HUES64 (cell line): Measurements from ENCODE around the gene ABR.

Experiments
- H3K27ac ChIP-seq: 2 replicates; pipeline ENCODE4 v1.7.0; 2013; ENCODE audit warnings: low read depth, low read length, inconsistent platforms
- H3K27me3 ChIP-seq: 2 replicates; pipeline ENCODE4 v1.6.1; 2013; ENCODE audit warnings: mild to moderate bottlenecking, low read length; ENCODE audit not compliant: insufficient read depth
- H3K36me3 ChIP-seq: 2 replicates; pipeline ENCODE4 v1.6.1; 2013; ENCODE audit warnings: mild to moderate bottlenecking, low read length; ENCODE audit not compliant: insufficient read depth
- H3K4me1 ChIP-seq: 2 replicates; pipeline ENCODE4 v1.6.1; 2013; ENCODE audit warnings: mild to moderate bottlenecking, low read length, moderate library complexity; ENCODE audit not compliant: insufficient read depth
- H3K4me3 ChIP-seq: 2 replicates; pipeline ENCODE4 v1.5.1; 2013; ENCODE audit warnings: mild to moderate bottlenecking, low read length, moderate library complexity
- H3K9ac ChIP-seq: 2 replicates; pipeline ENCODE4 v1.6.1; 2013; ENCODE audit warnings: mild to moderate bottlenecking, low read depth, low read length
- H3K9me3 ChIP-seq: 2 replicates; pipeline ENCODE4 v1.6.1; 2013; ENCODE audit warnings: low read depth, low read length; ENCODE audit not compliant: insufficient read depth
- WGBS: fragments of 150-250, 120-280 bp; methylation state at CpG from one replicate; pipeline ENCODE4 v1.1.7; 2013; ENCODE audit warnings: missing lambda C conversion rate; 5-methylcytosine and 5-hydroxymethylcytosine counted together

The ABR gene

GRCh38 chr17:1059131-1059795, 120.5 kb downstream of the ABR start:
- H3K4me3 ChIP-seq = no peak overlapping the region
- 94% methylated on average over 12 of the region's 12 CpGs for WGBS
- H3K9ac ChIP-seq = no peak overlapping the region
- no peaks in the 10 kb centered on the region for H3K27me3 ChIP-seq
- no peaks in the 10 kb centered on the region for H3K9me3 ChIP-seq
- H3K4me1 ChIP-seq = no peaks in the 10 kb centered on the region
- H3K36me3 ChIP-seq = peaks cover 26% of the 10 kb centered on the region
- no peak overlapping the region for H3K27ac ChIP-seq

DNA sequence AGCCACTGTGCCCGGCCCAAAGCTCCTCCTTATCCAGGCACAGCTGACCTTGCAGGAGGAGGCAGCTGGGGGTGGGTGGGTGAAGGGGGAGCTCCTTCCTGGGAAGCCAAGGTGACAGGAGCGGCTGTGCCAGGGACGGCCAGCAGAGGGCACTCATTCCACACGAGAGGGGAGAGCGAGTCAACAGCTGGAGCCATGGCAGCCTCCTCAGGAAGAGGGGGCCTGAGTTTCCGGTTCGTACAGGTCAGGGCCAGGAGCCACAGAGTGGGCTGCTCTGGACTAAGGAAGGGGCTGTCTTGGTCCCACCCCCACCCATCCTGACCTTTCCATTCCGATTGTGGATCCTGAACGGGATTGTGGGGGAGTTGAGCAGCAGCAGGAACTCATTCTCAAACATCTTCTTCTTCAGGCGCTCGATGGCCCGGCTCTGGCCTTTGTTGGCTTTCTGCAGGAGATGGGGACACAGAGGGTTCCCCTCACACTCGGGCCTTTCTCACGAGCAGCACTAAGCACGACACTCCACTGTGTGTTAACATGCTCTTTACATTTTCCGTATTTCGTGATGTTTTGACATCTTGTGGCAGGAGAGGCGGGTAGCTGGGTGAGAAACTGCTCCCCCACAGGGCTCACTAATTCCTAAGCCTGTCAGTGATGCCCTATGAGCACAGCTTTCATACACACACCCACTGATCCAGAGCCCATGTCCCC, 121.2 kb downstream of the ABR start:
- no peak overlapping the region for H3K27ac ChIP-seq
- WGBS = 90% methylated on average over 18 of the region's 18 CpGs
- peaks cover 30% of the 10 kb centered on the region for H3K36me3 ChIP-seq
- H3K9ac ChIP-seq = no peak overlapping the region
- H3K9me3 ChIP-seq = no peaks in the 10 kb centered on the region
- H3K4me1 ChIP-seq = no peaks in the 10 kb centered on the region
- H3K4me3 ChIP-seq = no peak overlapping the region
- H3K27me3 ChIP-seq = no peaks in the 10 kb centered on the region

- Histone ChIP-seq H3K36me3 (peaks cover 29% of the 10 kb centered on the region; the same call in 1 of the 2 replicates), H3K27ac (no peak overlapping the region), H3K4me3 (no peak overlapping the region), H3K4me1 (no peaks in the 10 kb centered on the region), H3K9ac (no peak overlapping the region), H3K27me3 (no peaks in the 10 kb centered on the region), H3K9me3 (no peaks in the 10 kb centered on the region)
- WGBS = 90% methylated on average over 10 of the region's 10 CpGs
Measured at GRCh38 chr17:1056761-1057160, 123.0 kb downstream of the ABR start.

DNA sequence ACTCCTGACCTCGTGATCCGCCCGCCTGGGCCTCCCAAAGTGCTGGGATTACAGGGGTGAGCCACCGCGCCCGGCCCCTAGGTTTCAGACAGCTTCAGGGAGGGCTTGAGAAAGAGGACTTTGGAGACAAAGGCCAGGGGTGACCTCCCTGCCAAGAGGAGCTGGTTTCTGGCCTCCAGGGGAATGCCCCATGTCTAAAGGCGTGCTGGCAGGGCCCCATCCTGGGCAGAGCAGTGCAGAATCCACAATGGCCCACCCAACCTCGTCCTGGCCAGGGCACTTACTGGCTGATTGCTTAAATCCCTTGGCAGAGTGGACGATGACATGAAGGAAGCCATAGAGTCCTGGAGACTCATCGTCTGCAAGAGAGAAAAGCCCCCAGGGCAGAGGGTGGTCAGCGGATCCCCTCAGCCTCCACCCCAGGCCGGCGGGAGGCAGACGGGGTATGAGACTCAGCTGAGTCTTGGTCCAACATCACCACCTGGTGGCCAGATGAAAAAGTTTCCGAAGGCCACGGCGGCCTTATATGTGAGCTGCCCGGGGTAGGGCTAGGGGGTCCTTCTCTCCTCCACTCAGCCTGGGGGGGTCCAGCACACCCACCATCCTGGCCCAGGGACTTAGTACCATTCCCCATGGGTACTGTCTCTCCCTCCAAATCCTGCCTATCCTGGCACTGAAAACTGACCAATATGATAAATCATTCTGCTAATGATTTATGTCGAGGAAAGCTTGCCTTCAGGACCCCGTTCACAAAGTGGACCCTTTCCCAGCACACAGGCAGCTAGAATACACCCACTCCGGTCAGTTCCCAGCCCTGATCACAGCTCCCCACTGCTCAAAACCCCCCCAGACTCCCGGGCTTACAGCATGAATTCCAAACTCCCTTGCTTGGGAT, 123.8 kb downstream of the ABR start:
- H3K4me1 ChIP-seq = no peaks in the 10 kb centered on the region
- H3K27me3 ChIP-seq = no peaks in the 10 kb centered on the region
- no peak overlapping the region for H3K9ac ChIP-seq
- H3K4me3 ChIP-seq = no peak overlapping the region
- H3K36me3 ChIP-seq = peaks cover 28% of the 10 kb centered on the region; the same call in 1 of the 2 replicates
- no peaks in the 10 kb centered on the region for H3K9me3 ChIP-seq
- no peak overlapping the region for H3K27ac ChIP-seq
- WGBS = 56% methylated on average over 22 of the region's 22 CpGs

GRCh38 chr17:1055231-1055630, 124.5 kb downstream of the ABR start:
- WGBS = 94% methylated on average over 16 of the region's 16 CpGs
- H3K4me1 ChIP-seq = no peaks in the 10 kb centered on the region
- no peak overlapping the region for H3K9ac ChIP-seq
- no peak overlapping the region for H3K4me3 ChIP-seq
- H3K27me3 ChIP-seq = no peaks in the 10 kb centered on the region
- peaks cover 28% of the 10 kb centered on the region; the same call in 1 of the 2 replicates for H3K36me3 ChIP-seq
- no peak overlapping the region for H3K27ac ChIP-seq
- no peaks in the 10 kb centered on the region for H3K9me3 ChIP-seq

- Histone ChIP-seq H3K9ac (no peak overlapping the region), H3K36me3 (peaks cover 28% of the 10 kb centered on the region; the same call in 1 of the 2 replicates)
- WGBS = 91% methylated on average over 4 of the region's 4 CpGs
Measured at GRCh38 chr17:1054656-1055055, 125.1 kb downstream of the ABR start.

GRCh38 chr17:1053661-1054360, 126.0 kb downstream of the ABR start:
- no peaks in the 10 kb centered on the region for H3K27me3 ChIP-seq
- no peaks in the 10 kb centered on the region for H3K9me3 ChIP-seq
- no peak overlapping the region for H3K4me3 ChIP-seq
- H3K36me3 ChIP-seq = peaks cover 24% of the 10 kb centered on the region; the same call in 1 of the 2 replicates
- no peaks in the 10 kb centered on the region for H3K4me1 ChIP-seq
- H3K27ac ChIP-seq = no peak overlapping the region
- H3K9ac ChIP-seq = no peak overlapping the region
- 92% methylated on average over 35 of the region's 35 CpGs for WGBS

More at GRCh38 chr17:1054656-1055055, 125.1 kb downstream of the ABR start:
- no peak overlapping the region for H3K4me3 ChIP-seq
- H3K27ac ChIP-seq = no peak overlapping the region
- no peaks in the 10 kb centered on the region for H3K9me3 ChIP-seq
- H3K27me3 ChIP-seq = no peaks in the 10 kb centered on the region
- H3K4me1 ChIP-seq = no peaks in the 10 kb centered on the region

DNA sequence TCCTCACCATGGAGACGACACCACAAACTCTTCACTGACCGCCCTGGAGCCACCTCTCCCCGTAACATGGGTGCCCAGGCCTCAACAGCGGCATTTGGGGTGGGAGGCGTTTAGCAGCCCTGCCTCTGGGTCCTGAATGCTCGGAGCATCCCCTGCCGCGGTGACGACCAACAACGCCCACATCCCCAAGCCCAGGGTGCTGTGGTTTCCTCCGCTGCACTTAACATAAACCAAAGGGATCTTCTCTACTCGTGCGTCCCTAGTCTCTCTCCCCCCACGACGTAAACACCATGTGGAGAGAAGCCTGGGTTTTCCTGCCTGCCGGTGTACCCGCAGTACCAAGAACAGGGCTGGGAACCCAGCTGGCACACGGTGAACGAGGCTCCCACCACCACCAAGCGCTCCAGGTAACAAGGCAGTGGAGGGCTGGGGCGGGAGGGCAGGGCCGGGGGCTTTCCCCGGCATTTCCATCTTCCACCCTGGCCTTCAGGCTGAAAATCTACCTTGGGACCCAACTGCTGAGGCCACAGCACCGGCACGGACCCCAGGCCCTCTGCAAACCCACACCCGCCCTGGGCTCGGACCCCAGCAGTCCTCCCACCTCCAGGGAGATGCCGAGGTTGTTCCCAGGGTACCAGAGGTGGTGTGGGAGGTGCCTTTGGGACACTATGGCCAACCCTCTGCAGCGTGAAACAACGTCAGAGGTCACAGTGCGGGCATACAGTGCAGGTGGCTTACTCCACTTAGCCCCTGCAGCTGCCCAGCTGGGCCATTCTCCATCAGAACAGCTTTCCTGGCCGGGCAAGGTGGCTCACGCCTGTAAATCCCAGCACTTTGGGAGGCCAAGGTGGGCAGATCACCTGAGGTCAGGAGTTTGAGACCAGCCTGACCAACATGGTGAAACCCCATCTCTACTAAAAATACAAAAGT, 128.5 kb downstream of the ABR start:
- H3K27ac ChIP-seq = no peak overlapping the region
- H3K27me3 ChIP-seq = no peaks in the 10 kb centered on the region
- peaks cover 15% of the 10 kb centered on the region; the same call in 1 of the 2 replicates for H3K36me3 ChIP-seq
- 94% methylated on average over 33 of the region's 33 CpGs for WGBS
- H3K9ac ChIP-seq = no peak overlapping the region
- no peaks in the 10 kb centered on the region for H3K4me1 ChIP-seq
- no peak overlapping the region for H3K4me3 ChIP-seq
- H3K9me3 ChIP-seq = no peaks in the 10 kb centered on the region

DNA sequence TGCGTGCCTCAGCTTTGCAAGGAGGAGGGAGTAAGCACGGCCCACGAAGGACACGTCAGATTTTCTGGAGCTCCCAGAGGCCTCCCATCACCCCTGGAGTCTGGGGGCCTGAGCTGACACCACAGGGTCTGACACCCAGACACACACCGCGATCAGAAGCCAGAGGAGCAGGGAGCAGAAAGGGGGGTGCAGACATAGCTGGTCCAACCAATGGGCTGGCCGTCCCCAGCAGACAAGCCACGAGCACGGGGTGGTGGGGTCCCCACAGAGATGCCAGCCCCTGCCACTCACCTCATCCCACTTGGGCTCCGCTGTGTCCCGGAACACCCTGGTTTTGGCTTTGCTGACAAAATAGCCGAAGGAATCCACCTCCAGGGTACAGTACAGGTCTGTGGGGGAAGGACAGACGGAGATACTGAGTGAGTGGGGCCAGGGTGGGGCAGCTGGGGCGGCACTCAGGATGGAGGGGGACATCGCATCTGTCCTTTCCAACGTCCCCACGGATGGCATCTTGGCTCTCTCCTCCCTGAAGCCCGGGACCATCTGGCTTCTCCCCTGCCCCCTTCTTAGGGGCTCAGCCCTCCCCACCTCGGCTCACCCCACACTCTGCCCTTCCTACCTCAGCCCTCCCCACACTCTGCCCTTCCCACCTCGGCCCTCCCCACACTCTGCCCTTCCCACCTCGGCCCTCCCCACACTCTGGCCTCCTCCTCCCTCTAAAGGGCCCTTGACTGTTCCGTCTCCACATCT, 129.4 kb downstream of the ABR start:
- no peak overlapping the region for H3K27ac ChIP-seq

More for the DNA sequence above, 129.4 kb downstream of the ABR start:
- WGBS = 90% methylated on average over 22 of the region's 22 CpGs
- Histone ChIP-seq H3K9me3 (no peaks in the 10 kb centered on the region), H3K4me3 (no peak overlapping the region), H3K9ac (no peak overlapping the region), H3K27me3 (no peaks in the 10 kb centered on the region), H3K36me3 (peaks cover 15% of the 10 kb centered on the region; the same call in 1 of the 2 replicates), H3K4me1 (no peaks in the 10 kb centered on the region)
